Stimulated activated CD8-positive, alpha-beta memory T cell treated with anti-CD3 and anti-CD28 coated beads, Interleukin-2, amount 100 ng/mL, for 48 hours (primary cell): ENCODE measurements around the gene IRGC.
"Not testable (repeated sequence)": the region's sequence is repeated elsewhere in the genome, so short reads cannot be mapped to it uniquely, and the experiment has no call there.

Source experiments
- DNase-seq, 2 donors: peaks; one replicate each; pipeline ENCODE4 v3.0.0-alpha.2; 2020; ENCODE audit warnings: low read depth in 2 of 2

The IRGC gene, protein sequence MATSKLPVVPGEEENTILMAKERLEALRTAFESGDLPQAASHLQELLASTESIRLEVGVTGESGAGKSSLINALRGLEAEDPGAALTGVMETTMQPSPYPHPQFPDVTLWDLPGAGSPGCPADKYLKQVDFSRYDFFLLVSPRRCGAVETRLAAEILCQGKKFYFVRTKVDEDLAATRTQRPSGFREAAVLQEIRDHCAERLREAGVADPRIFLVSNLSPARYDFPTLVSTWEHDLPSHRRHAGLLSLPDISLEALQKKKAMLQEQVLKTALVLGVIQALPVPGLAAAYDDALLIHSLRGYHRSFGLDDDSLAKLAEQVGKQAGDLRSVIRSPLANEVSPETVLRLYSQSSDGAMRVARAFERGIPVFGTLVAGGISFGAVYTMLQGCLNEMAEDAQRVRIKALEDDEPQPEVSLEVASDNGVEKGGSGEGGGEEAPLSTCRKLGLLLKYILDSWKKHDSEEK

DNA sequence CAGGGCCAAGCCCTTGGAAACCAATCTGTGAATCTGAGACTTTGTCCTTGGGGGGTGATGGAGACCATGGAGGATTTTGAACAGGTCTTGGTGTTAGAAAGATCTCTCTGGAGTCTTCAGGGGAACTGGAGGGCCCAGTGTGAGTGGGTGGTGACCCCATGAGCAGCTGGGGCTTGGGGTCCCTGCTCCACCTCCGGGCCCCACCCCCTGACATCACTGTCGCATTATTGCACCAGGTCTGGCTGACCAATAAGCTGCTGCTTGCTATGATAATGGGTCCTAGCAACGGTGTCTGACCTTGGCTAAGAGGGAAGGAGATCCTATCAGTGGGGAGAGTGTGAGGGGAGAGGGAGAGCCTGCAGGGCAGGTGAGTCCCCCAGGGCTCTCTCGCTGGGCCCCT, at the start of gene IRGC:
Gene IRGC (plus strand): TSS at position 301 of the 400 bp plus-strand sequence. CDS start 2,483 bp downstream, outside the sequence.
- DNase-seq = no peak

DNA sequence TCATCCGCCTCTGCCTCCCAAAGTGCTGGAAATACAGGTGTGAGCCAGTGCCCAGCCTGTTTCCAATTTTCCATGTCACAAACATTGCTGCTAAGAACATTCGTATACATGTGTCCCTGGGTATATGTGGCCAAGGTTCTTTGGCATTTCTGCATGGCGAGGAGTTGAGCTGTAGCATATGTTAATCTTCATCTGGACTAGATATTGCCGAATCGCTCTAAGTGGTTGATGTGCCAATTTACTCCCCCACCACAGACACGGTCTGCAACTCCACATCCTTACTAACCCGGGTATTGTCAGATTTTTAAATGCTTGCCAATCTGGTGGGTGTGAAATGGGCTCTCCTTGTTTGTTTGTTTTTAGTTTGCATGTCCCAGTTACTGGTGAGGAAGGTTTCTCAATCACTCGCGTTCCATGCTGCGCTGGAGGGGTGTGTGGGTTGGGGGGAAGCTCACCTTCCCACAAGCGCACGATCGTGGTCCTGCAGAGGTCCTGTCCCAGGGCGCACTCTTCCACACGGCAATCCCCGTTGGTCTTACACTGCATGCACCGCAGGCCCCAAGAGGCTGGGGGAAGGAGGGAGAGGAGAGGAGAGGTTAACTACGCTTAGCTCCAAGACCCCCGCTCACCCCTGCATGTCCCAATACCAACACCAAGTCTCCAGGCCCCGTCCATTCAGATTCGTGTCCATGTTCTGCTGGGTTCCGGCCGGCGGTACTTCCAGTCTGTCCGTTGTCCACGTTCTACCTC, 48.6 kb upstream of the IRGC start:
- DNase-seq = no peak

DNA sequence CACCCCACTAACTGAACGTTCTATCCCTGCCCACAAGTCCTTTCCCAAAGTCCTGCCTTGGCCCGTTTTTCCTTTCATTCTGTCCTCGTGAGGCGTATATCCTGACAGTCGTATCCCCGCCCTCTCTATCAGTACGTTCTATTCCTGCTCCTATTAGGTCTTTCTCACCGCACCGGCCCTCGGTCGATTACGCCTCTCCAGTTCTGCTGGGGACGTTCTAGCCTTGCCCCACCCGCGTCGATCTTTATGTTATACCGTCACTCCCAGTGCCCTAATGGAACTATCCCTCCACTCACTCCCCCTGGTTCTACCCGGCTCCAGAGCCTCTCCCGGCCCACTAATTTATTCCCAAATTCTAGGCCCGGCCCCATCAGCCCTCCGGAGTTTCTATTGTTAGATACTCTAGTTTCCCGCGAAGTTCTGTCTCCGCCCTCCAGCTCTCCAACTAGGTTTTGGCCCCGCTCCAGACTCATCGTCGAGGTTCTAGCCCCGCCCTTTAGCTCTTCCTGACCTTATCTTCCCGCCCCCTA, 47.9 kb upstream of the IRGC start:
- no peak for DNase-seq

DNA sequence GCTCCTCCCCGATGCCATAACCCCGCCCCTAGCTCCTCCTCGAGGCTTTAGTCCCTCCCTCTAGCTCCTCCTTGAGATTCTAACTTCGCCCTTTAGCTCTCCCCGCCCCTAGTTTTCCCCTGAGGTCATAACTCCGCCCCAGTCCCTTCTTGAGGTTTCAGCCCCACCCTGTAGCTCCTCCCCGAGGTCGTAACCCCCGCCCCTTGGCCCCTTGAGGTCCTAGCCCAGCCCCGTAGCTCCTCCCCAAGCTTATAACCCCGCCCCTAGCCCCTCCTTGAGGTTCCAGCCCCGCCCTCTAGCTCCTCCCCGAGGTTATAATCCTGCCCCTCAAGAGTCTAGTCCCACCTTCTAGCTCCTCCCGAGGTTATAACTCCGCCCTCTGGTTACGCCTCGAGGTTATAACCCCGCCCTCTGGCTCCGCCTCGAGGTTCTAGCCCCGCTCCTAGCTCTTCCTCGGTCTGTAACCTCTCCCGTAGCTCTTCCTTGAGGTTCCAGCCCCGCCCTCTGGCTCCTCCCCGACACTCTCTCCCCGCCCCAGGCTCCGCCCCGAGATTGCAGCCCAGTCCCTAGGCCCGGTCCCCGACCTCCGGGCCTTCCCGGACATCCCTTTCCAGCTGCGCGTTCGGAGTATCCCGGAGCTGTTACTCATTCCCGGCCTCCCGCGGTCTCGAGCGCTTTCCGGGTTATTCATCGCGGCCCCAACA, 47.3 kb upstream of the IRGC start:
- peak; percentile 87 to 97 for DNase-seq

DNA sequence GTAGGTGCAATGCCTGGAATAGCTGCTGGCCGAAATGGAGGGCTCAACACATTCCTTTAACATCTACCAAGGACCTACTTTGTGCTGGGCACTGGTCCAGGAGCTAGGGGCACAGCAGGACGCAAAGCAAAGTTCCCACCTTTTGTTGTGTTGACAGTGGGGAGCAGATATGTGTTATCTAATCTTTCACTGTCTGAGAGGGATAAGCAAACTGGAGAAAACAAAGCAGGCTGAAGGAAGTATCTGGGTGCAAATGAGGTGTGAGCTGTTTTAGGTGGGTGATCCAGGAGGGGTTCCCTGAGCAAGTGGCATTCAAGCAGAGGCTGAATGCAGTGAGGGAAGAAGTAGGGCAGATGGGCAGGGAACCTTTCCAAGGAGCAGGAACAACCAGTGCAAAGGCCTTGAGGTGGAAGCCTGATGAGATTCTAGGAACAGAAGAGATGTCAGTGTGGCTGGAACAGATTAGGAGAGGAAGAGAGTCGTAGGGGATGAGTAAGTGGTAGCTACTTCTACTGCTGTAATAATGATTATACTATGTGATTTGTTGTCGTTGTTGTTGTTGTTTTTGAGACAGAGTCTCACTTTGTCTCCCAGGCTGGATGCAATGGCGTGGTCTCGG, 43.7 kb upstream of the IRGC start:
- no peak for DNase-seq

DNA sequence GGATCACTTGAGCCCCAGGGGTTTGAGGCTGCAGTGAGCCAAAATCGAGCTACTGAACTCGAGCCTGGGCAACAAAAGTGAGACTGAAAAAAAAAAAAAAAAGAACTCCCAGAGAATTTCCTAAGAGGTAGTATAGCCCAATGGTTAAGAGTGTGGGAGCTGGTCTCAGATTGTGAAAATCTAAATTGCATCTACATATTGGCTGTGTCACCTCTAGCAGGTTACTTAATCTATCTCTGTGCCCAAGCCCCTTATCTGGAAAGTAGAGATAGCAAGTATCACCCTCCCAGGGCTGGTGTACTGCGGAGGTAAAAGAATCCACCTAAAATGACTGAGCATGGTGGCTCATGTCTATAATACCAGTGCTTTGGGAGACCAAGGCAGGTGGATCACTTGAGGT, 42.2 kb upstream of the IRGC start:
- DNase-seq = no peak

DNA sequence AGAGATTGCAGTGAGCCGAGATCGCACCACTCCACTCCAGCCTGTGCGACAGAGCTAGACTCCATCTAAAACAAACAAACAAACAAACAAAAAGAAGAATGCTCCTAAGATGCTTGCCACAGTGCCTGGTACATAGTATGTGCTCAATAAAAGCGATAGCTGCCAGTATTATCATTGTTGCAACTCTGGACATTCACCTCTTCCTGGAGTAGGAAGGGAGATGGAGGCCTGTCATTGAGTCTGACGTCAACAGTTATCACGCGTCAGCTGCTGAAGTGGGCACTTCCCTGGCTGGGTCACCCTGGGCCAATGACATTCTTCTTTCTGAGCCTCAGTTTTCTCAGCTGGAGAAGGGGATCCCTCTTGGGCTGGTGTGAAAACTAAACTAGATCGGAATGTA, 41.7 kb upstream of the IRGC start:
- DNase-seq = no peak

DNA sequence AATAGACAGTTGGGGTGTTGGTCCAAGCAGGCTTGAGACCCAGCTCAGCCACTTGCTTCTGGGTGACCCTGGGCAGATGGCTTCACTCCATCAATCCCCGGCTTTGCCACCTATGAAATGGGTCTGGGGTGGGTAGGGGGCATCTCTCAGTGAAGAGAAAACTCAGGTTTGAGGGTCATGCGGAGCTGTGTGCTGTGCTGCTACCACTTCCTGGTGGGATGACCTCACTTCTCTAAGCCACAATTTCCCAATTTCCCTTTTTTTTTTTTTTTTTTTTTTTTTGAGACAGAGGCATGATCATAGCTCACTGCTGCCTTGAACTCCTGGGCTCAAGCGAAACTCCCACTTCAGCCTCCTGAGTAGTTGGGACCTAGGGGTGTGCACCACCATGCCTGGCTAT, 41.3 kb upstream of the IRGC start:
- no peak for DNase-seq

DNA sequence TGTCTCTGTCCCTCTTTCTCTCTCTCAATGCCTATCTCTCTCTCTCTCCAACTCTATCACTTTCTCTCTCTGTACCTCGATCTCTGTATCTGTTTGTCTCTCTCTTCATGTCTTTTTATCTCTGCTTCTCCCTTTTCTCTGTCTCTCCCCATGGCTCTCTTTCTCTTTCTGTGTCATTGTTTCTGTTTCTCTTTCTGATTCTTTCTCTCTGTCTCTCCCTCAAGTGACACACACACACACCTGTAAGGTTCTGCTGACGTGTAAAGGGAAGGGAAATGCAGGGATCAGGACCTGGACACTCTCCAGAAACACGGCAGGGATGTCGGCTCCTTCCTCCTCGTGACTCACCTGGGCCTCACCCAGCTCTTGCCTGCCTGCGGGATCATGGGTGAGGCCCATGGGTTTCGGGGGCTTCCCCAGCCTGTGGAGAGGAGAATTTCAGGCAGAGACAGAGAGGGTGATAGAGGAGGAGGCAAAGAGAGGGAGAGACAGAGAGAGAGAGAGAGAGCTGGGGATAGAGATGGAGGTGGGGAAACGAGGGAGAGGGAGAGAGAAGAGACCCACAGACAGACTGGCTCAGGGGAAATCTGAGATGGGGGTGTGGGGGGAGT, 40.5 kb upstream of the IRGC start:
- no peak for DNase-seq

DNA sequence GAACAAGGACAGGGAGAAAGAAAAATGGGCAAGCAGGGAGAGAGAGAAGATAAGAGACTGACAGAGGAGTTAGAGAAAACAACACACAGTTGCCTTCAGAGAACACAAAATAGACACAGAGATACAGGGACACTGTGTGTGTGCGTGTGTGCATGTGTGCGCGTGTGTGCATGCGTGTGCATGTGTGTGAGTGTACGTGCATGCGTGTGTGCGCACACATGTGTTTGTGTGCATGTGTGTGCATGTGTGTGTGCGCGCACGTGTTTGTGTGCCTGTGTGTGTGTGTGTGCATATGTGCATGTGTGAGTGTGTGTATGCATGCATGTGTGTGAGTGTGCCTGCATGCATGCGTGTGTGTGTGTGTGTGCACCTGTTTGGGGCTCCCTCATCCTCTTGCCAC, 40.0 kb upstream of the IRGC start:
- DNase-seq = no peak

DNA sequence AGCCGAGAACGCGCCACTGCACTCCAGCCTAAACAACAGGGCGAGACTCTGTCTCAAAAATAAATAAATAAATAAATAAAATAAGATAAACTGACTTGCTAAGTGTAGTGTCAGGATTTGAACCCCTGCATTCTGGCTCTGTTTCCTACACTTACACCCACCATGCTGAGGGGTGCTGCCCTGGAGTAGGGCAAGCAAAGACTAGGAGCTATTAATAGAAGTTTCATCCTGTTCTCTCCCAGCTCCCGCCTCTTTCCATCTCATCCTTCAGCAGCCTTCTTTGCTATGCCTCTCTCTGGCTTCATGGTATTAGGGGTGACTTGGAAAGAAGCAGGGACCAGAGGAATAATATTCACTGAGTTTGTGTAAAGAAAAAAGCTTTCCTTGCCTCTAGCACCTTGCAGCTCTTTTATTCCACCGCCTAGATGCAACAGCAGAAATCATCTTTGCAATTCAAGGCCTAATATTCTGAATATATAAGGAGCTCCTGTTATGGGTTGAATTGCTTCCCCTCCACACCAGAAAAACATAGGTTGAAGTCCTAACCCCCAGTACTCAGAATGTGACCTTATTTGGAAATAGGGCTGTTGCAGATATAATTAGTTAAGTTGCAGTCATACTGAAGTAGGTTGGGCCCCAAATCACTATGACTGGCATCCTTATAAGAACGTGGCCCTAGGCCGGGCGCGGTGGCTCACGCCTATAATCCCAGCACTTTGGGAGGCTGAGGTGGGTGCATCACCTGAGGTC, 37.2 kb upstream of the IRGC start:
- no peak for DNase-seq

DNA sequence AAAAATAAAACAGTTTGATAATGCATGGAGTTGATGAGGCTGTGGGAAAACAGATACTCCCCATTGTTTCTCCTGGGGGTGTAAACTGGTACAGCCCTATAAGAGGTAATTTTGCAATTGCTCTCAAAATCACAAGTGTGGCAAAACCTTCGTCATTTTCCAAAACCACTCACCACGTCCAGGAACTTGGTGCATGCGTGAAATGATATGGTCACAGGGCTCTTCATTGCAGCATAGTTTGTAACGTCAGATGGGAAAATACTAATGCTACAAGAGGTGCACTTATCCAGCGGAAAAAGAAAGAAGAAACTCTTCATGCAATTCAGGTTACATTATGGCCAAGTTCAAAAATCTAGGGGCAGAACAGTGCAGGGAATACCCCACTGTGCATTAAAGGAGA, 34.1 kb upstream of the IRGC start:
- DNase-seq = no peak

DNA sequence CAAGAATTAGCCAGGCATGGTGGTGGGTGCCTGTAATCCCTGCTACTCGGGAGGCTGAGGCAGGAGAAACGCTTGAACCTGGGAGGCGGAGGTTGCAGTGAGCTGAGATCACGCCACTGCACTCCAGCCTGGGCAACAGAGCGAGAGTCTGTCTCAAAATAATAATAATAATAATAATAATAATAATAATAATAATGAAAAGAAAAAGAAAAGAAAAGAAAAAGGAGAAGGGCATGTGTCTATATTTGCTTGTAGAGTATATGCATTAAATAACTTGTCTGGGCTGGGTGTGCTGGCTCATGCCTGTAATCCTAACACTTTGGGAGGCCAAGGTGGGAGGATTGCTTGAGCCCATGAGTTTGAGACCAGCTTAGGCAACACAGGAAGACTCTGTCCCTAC, 33.6 kb upstream of the IRGC start:
- not testable (repeated sequence) for DNase-seq

DNA sequence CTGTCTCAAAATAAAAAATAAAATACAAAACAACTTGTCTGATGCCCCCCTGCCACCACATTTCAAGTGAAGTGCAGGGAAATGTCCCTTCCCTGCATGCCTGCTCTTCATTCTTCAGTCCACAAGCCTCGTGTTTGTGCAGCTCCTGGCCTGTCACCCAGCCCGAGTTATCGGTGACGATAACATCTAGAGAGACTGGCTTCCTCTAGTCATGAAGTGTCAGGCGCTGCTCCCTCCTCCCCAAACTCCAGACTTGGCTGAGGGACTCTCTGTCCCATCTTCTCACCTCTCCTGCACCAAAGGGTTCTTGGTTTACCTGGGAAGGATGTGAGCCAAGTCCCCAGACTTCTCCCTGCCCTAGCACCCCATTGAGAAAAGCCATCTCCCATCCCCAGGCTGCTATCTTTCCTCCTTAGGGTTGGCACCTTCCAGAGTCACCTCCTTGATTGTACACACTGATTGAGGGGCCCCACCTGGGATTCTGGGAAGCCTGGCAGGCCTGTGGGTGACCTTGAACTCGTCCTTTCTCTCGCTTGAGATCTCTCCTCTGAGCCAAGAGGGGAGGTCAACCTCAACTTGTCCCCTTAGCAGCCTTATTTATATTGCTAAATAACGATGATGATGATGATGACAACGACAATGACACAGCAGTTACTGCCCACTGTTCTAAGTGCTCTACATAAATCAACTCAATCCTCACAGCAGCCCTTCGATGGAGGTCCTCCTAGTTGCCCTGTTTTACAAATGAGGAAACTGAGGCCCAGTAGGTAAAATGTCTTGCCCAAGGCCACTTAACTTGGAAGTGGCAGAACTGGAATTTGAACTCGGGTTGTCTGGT, 32.8 kb upstream of the IRGC start:
- no peak for DNase-seq

DNA sequence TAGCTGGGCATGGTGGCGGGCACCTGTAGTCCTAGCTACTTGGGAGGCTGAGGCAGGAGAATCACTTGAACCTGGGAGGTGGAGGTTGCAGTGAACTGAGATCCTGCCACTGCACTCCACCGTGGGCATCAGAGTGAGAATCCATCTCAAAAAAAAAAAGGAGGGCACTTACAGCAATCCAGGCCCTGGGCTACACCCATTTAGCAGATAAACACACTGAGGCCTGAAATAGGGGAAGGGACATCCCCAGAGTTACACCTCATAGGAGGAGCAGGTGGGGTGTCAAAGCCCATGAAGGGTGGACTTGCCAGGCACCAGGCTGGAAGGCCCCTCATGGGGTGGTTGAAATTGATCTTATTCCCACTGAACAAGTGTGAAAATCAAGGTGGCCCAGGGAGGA, 32.0 kb upstream of the IRGC start:
- no peak for DNase-seq

DNA sequence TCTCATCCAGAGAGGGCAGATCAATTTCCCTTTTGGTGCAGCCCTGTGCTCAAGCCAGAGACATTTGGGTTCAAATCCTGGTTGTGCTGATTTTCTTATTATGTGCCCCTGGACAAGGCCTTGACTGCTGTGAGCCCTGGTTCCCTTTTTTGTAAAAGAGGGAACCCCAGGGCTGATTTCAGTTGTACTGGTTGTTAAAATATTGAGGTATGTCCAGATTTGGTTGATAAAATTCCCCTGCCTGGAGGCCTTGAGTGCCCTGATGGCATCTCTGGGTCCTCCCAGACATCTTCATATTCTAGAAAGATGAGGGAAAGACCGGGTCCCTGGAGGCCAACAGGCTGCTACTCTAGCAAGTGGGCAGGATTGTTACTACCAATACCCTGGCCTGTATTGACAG, 31.6 kb upstream of the IRGC start:
- no peak for DNase-seq

DNA sequence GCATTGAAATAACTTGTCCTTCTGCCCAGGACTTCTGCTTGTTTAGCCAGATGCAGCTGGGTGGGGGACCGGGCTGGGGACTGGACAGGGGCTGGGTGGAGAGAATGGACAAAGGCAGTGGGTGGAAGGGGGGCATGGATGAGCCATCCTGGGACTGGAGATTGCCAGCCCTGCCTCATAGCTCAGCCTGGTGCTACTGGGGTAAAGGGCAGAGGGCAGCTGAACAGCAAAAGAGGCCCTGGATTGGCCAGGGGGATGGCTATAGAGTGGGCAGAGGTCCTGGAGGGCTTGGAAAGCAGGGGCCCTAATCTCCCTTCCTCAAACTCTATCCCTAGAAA, 28.2 kb upstream of the IRGC start:
- DNase-seq = no peak

DNA sequence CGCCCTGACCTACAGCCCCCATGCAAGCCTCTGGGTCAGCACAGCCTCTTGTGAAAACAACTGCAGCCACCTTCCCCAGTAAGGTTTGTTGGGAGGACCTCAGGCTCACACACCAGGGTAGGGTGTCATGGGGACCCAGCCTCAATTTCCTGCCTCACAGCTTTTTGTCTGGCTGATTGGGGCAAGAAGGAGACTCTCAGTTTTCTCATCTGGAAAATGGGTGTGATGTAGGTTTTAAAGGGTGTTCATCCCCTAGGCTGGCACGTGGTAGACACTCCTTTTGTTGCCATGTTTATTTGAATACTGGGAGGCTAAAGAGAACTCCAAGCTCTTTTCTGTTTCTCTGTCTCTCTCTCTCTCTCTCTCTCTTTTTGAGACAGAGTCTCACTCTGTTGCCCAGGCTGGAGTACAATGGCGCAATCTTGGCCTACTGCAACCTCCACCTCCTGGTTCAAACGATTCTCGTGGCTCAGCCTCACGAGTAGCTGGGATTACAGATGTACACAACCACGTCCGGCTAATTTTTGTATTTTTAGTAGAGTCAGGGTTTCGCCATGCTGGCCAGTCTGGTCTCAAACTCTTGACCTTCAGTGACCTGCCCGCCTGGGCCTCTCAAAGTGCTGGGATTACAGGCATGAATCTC, 27.7 kb upstream of the IRGC start:
- no peak for DNase-seq

DNA sequence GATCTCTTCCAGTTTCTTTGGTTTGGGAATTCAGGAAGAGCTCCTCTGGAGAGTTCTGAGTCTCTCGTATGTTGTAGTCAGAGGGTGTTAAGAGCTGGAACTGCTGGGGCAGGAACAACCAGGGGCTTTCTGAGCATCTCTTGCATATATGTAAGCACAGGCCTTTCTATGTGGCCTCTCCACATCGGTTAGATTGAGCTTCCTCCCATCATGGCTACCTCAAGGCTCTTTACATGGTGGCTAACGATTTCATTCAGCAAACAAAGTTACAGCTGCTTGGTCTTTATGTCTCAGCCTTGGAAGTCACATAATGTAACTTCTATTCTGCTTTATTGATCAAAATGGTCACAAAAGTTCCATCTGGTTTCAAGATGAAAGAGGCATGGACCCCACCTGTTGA, 25.4 kb upstream of the IRGC start:
- DNase-seq = no peak
